LoVo (cell line): ENCODE data around the gene HYDIN.

Experiments
- DNase-seq: peaks from one replicate; pipeline ENCODE4 v3.0.0-alpha.2; 2016; ENCODE audit warnings: low spot score

The HYDIN gene

GRCh38 chr16:71230122-71230845, at the start of gene HYDIN:
Gene HYDIN (minus strand): TSS chr16:71230722. CDS start chr16:71186895, 43,827 bp downstream.
- DNase-seq: no peak

DNA sequence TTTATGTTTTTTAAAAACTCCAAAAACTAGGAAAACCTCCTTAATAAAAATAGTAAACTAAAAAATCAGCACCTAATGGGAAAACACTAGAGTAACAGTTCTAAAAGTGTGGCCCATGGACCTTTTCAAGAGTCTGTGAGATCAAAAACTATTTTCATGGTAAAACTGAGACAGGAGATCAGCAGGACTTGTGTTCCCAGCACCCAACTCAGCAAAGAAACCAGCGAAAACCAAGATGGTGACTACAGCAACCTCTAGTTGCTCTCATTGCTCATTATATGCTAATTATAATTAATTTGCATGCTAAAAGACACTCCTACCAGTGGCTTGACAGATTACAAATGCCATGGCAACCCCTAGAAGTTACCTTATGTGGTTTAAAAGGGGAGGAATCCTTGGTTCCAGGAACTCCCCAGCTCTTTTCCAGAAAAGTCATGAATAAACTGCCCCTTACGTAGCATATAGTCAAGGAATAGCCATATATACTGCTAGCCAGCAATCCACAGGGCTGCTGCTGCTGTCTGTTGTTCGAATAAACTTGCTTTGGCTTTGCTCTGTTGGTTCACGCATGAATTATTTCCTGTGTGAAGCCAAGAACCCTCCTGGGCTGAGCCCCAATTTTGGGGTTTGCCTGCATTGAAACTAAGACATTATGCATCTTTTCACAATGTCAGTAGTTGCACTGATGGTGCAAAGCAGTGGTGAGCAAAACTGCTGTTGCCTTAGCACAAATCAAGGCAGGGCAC, 46.2 kb upstream of the HYDIN start:
- DNase-seq: no peak

DNA sequence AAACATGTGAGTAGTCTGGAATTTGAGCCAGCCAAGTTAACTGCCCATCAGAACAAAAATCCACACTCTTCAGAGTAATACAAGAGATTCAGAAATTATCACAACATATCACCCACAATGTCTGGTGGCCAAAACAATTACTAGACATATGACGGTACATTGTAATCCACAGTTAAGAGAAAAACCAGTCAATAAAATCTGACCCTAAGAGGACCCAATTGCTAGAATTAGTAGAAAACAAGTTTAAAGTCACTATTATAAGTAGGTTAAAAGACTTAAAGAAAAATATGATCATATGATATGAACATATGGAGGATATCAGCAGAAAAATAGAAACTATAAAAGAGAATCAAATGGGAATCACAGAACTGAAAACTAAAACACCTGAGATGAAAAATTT, 42.9 kb upstream of the HYDIN start:
- no peak for DNase-seq

- DNase-seq: no peak
Observed at GRCh38 chr16:71264299-71264698, 33.8 kb upstream of the HYDIN start.

- DNase-seq: no peak
Observed at GRCh38 chr16:71263582-71263981, 33.1 kb upstream of the HYDIN start.

GRCh38 chr16:71262391-71262790, 31.9 kb upstream of the HYDIN start:
- DNase-seq: no peak

DNA sequence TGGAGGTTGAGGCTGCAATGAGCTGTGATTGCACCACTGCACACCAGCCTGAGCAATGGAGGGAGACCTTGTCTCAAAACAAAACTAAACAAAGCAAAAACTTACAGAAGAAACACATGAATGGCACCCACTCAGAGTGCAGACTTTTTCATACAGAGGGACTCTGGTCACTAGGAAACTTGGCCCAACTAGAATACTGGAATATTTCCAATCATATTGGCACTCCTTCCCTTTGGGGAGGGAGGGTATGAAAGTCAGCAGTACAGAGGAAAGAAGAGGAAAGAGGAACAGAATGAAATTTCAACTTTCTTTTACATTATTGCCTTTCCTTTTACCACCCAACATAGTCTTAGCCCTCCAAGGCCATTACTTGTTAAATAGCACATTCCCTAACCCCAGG, 30.5 kb upstream of the HYDIN start:
- no peak for DNase-seq

- DNase-seq: no peak
Observed at GRCh38 chr16:71259086-71259485, 28.6 kb upstream of the HYDIN start.

DNA sequence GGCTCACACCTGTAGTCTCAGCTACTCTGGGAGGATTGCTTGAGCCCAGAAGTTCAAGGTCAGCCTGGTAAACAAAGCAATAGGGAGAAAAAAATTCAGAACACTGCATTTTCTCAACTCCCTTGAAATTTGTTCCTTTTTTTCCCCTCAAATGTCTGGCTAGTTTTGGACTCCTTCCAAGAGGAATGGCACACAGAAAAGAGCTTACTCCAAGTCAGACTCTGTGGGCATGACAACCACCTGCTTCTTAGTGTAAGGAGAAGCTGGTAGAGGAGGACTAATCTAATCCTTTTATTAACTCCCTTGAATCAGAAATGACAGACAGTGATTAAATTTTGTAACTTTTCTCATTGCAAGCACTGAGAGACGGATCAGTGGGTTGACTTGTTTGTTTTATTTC, 27.9 kb upstream of the HYDIN start:
- DNase-seq: no peak

GRCh38 chr16:71257768-71258167, 27.2 kb upstream of the HYDIN start:
- DNase-seq: no peak

DNA sequence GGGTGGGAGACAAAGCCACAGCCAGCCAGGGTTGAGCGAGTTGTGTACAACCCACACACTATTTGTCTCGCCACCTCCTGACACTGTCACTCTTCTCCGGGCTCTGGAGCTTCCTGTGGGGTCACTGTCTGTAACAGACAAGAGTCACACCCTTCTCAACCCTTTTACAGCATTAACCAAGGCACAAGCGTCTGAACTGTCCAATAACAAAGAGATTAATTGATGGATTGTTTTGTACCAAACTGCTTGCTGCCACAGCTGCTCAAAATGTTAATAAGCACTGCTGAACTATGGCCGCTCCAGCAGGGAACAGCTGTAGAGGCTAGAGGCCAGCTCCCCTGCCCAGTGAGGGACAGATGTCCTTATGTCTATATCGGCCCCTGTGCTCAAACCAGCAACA, 25.2 kb upstream of the HYDIN start:
- DNase-seq: no peak

GRCh38 chr16:71254832-71255525, 24.5 kb upstream of the HYDIN start:
- no peak for DNase-seq

GRCh38 chr16:71250461-71251235, 20.1 kb upstream of the HYDIN start:
- DNase-seq: no peak

DNA sequence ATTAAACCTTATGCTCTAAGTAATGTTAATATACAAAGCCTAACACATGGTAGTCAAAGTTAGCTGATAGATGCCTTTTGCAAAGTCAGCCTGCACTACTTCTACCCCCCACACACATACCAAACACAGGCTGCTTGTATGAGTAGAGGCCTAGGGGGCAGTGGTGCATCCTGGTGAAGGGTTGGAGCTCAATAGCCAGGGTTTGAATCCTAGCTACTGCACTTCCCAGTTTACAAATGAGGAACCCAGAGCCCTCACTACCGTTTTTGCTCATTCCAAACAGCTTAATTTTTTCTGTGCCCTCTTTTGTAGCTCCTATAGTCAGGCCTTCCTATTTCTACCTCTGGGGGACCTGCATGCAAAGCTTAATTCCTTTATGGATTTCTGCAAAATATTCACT, 18.9 kb upstream of the HYDIN start:
- DNase-seq: no peak

DNA sequence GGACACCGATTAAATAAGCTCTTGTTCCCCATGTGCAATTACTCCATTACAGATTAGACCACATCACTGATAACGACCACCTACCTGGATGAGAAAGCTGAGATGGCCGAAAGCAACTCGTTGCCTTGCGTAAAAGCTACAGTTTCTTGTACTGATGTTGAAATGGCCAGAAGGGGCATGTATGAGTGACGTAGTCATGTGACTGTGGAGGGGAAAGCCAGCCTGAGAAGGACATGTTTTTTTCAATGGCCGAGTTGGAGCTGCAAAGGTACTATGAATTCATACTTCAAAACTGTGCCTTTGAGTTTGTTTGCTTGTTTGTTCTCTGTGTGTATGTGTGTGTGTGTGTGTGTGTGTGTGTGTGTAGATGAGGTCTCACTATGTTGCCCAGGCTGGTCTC, 17.0 kb upstream of the HYDIN start:
- no peak for DNase-seq

DNA sequence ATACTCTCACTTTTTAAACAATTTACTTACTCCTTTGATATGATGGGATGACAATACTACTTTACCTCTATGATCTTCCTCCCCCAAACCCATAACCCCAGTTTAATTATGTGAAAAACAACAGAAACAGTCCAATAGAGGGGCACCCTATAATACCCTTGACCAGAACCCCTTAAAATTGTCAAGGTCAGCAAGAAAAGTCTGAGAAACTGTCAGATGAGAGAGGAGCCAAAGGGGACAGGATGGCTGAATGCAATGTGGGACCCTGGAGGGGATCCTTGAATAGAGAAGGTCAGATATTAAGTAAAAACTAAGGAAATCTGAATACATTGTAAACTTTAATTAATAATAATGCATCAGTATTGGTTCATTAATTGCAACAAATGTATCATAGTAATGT, 15.8 kb upstream of the HYDIN start:
- no peak for DNase-seq

DNA sequence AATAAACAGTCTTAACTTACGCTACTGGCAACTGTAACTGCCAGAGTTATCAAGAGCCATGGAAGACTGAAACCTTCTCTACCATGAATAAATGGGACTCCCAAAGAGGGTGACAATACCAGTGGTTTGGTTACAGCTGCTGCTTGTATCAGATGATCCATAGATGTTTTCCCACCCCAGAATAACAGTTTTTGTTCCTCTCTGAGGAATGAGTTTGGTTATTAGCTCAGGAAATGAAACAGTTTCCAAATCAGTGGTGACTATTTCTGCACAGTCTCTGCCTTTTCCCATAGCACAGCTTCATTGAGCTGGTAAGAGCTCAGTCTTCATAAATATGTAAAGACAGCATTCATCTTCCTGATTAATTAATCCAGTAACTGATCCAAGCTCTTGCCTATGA, 14.0 kb upstream of the HYDIN start:
- no peak for DNase-seq

GRCh38 chr16:71242601-71243000, 12.1 kb upstream of the HYDIN start:
- peak; percentile 1 for DNase-seq

DNA sequence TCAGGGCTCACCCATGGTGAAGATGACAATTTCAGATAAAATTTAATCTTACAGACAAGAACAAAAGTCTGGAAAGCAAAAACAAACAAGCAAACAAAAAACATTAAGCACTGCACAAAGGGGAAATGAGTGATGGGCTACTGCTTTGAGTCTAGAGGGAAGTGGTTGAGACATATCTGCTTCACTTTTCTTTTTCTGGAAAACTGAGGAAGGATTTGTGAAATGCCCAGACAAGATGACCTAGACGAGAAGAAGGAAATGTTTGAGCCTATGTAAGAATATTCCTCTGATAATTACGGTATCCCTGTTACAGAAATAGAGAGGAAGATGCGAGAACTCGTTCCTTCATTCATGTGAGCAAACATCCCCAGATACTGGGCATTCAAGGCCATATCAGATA, 11.5 kb upstream of the HYDIN start:
- no peak for DNase-seq

DNA sequence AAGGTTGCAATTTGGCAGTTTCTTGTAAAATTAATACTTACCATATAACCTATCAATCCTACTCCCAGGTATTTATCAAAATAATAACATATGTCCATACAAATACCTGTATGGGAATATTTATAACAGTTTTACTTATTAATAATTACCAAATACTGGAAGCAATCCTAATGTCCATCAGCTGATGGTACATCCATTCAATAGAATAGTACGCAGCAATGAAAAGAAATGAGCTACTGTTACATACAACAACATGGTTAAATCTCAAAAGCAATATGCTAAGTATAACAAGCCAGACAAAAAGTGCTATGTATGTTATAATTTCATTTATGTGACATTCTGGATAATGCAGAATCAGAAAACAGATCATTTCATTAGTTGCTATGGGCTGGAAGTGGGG, 1.2 kb downstream of the HYDIN start:
- DNase-seq: no peak

GRCh38 chr16:71226229-71227141, 4.0 kb downstream of the HYDIN start:
- no peak for DNase-seq
